ENCODE results near the gene ZNF688.

- TF ChIP-seq, protein P1, sequence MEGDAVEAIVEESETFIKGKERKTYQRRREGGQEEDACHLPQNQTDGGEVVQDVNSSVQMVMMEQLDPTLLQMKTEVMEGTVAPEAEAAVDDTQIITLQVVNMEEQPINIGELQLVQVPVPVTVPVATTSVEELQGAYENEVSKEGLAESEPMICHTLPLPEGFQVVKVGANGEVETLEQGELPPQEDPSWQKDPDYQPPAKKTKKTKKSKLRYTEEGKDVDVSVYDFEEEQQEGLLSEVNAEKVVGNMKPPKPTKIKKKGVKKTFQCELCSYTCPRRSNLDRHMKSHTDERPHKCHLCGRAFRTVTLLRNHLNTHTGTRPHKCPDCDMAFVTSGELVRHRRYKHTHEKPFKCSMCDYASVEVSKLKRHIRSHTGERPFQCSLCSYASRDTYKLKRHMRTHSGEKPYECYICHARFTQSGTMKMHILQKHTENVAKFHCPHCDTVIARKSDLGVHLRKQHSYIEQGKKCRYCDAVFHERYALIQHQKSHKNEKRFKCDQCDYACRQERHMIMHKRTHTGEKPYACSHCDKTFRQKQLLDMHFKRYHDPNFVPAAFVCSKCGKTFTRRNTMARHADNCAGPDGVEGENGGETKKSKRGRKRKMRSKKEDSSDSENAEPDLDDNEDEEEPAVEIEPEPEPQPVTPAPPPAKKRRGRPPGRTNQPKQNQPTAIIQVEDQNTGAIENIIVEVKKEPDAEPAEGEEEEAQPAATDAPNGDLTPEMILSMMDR (IDR thresholded peaks at IDR 0.05) = no peak
- no peak for TF ChIP-seq ZFX (IDR thresholded peaks at IDR 0.05; ENCODE audit: borderline replicate concordance)
These were observed 33.6 kb upstream of the ZNF688 start for GRCh38 chr16:30605158-30605557.

All from 22Rv1 (cell line).